ENCODE measurements around the gene THAP8.

DNA sequence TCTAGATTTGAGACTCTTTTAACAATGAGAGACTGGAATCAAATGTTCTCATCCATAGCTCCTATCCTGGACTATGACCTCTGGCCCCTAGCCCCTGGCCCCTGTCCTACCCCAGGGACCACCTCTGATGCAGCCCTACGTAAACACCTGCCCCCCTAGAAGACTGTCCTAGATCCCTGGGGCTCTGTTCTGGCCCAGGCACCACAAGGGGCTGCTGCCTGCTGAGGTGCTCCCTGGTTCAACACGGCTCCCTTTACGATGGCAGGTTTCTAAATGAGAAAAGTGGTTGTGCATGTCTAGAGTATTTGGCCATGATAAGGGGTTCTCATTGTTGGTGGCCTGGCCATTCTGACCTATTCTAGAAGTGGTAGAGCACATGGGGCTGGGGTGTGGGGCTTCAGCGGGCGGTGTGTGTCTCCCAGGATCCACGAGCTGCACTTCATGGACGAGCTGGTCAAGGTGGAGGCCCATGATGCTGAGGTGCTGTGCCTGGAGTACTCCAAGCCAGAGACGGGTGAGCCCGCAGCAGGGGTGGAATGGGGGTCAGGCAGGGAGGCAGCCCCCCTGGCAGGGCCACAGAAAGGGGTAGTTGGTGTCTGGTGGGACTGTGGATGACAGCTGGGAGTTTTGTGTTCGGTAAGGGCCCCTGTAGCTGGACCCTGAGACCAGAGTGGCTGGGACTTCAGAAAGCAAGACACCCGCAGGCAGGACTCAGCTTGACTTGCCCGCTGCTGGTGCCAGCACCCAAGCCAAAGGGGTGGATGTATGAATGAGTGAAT is 30.3 kb upstream of the THAP8 start:
- TF ChIP-seq, protein P1, sequence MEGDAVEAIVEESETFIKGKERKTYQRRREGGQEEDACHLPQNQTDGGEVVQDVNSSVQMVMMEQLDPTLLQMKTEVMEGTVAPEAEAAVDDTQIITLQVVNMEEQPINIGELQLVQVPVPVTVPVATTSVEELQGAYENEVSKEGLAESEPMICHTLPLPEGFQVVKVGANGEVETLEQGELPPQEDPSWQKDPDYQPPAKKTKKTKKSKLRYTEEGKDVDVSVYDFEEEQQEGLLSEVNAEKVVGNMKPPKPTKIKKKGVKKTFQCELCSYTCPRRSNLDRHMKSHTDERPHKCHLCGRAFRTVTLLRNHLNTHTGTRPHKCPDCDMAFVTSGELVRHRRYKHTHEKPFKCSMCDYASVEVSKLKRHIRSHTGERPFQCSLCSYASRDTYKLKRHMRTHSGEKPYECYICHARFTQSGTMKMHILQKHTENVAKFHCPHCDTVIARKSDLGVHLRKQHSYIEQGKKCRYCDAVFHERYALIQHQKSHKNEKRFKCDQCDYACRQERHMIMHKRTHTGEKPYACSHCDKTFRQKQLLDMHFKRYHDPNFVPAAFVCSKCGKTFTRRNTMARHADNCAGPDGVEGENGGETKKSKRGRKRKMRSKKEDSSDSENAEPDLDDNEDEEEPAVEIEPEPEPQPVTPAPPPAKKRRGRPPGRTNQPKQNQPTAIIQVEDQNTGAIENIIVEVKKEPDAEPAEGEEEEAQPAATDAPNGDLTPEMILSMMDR (IDR thresholded peaks at IDR 0.05; ENCODE audit: low read depth, low read length), result no peak
- no peak for TF ChIP-seq POLR2A (IDR thresholded peaks at IDR 0.05; ENCODE audit: extremely low read depth, insufficient read length)
- TF ChIP-seq, protein P2, sequence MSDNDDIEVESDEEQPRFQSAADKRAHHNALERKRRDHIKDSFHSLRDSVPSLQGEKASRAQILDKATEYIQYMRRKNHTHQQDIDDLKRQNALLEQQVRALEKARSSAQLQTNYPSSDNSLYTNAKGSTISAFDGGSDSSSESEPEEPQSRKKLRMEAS (IDR thresholded peaks at IDR 0.05; ENCODE audit: low read depth, low read length), result no peak
